HEK293 (cell line): ENCODE data around the gene ANTKMT.

Experiments
- CTCF ChIA-PET: fragments of 350-600 bp; formaldehyde crosslinking; extraction: SDS; loops from one replicate; lab custom pipeline; 2021; ENCODE audit warnings: antibody characterized with exemption; lab: Yijun Ruan, JAX
- POLR2A ChIA-PET: fragments of 300-600 bp; formaldehyde crosslinking; extraction: SDS; loops from one replicate; lab custom pipeline; 2020; ENCODE audit warnings: antibody characterized with exemption, inconsistent platforms; lab: Yijun Ruan, JAX
- H3K27ac ChIP-seq: fragments of 200-500 bp; sonication (Bioruptor generic); 2 replicates; pipeline ENCODE4 v1.5.1; 2014; ENCODE audit warnings: low read depth, low read length, control low read depth, inconsistent platforms; ENCODE audit errors: extremely low read depth
- H3K36me3 ChIP-seq, 2 experiments: fragments of 200-500 bp in 1 of 2; sonication (Bioruptor generic) in 1 of 2; 1 replicate in 1 of 2; 2 replicates in 1 of 2; pipeline ENCODE4 v1.5.1; 2014 to 2017; ENCODE audit warnings: inconsistent platforms in 2 of 2, low read length in 2 of 2; ENCODE audit not compliant: control insufficient read depth in 2 of 2, insufficient read depth in 1 of 2
- H3K4me1 ChIP-seq: fragments of 200-500 bp; sonication (Bioruptor generic); 2 replicates; pipeline ENCODE4 v1.5.1; 2014; ENCODE audit warnings: mild to moderate bottlenecking, low read length, inconsistent platforms; ENCODE audit not compliant: control insufficient read depth, insufficient read depth
- H3K4me3 ChIP-seq: 2 replicates; pipeline ENCODE4 v1.5.1; 2011; ENCODE audit warnings: low read depth, mild to moderate bottlenecking, control low read depth, low read length, moderate library complexity
- H3K9me3 ChIP-seq: fragments of 200-500 bp; sonication (Bioruptor generic); 2 replicates; pipeline ENCODE4 v1.5.1; 2014; ENCODE audit warnings: low read depth, low read length, inconsistent platforms; ENCODE audit not compliant: control insufficient read depth, insufficient read depth
- EGR2 ChIP-seq: fragments of 450-650 bp; formaldehyde crosslinking; IDR thresholded peaks from 2 replicates; pipeline ENCODE4 v1.5.1; 2016; ENCODE audit warnings: low read depth, missing biosample characterization, missing genetic modification characterization
- GLIS1 ChIP-seq: fragments of 450-650 bp; formaldehyde crosslinking; IDR thresholded peaks from 2 replicates; pipeline ENCODE4 v1.5.1; 2016; ENCODE audit warnings: missing biosample characterization, missing genetic modification characterization
- MYNN ChIP-seq: fragments of 450-650 bp; formaldehyde crosslinking; IDR thresholded peaks from 2 replicates; pipeline ENCODE4 v1.5.1; 2016; ENCODE audit warnings: missing biosample characterization, missing genetic modification characterization, borderline replicate concordance
- PATZ1 ChIP-seq: fragments of 450-650 bp; formaldehyde crosslinking; IDR thresholded peaks from 2 replicates; pipeline ENCODE4 v1.5.1; 2016; ENCODE audit warnings: missing biosample characterization, missing genetic modification characterization
- SP2 ChIP-seq: fragments of 450-650 bp; formaldehyde crosslinking; IDR thresholded peaks from 2 replicates; pipeline ENCODE4 v1.5.1; 2016; ENCODE audit warnings: missing biosample characterization, missing genetic modification characterization
- YY1 ChIP-seq: fragments of 450-650 bp; formaldehyde crosslinking; IDR thresholded peaks from 2 replicates; pipeline ENCODE4 v1.5.1; 2018; ENCODE audit warnings: missing biosample characterization, missing genetic modification characterization
- ZNF223 ChIP-seq: fragments of 450-650 bp; formaldehyde crosslinking; IDR thresholded peaks from 2 replicates; pipeline ENCODE4 v1.5.1; 2016; ENCODE audit warnings: missing biosample characterization, missing genetic modification characterization
- ZNF280D ChIP-seq: fragments of 450-650 bp; formaldehyde crosslinking; IDR thresholded peaks from 2 replicates; pipeline ENCODE4 v1.5.1; 2016; ENCODE audit warnings: missing biosample characterization, missing genetic modification characterization
- ZNF324 ChIP-seq: fragments of 450-650 bp; formaldehyde crosslinking; IDR thresholded peaks from 2 replicates; pipeline ENCODE4 v1.5.1; 2016; ENCODE audit warnings: missing biosample characterization, missing genetic modification characterization
- ZNF433 ChIP-seq: fragments of 450-650 bp; formaldehyde crosslinking; IDR thresholded peaks from 2 replicates; pipeline ENCODE4 v1.5.1; 2016; ENCODE audit warnings: missing biosample characterization, missing genetic modification characterization, low read depth
- ZNF449 ChIP-seq: fragments of 450-650 bp; formaldehyde crosslinking; IDR thresholded peaks from 2 replicates; pipeline ENCODE4 v1.5.1; 2017; ENCODE audit warnings: missing biosample characterization, mild to moderate bottlenecking, missing genetic modification characterization, moderate library complexity
- ZNF600 ChIP-seq: fragments of 450-650 bp; formaldehyde crosslinking; IDR thresholded peaks from 2 replicates; pipeline ENCODE4 v1.5.1; 2016; ENCODE audit warnings: missing biosample characterization, missing genetic modification characterization
- ZNF623 ChIP-seq: fragments of 450-650 bp; formaldehyde crosslinking; IDR thresholded peaks from 2 replicates; pipeline ENCODE4 v1.5.1; 2016; ENCODE audit warnings: missing biosample characterization, missing genetic modification characterization
- ZSCAN5A ChIP-seq: fragments of 450-650 bp; formaldehyde crosslinking; IDR thresholded peaks from 2 replicates; pipeline ENCODE4 v1.5.1; 2016; ENCODE audit warnings: missing biosample characterization, missing genetic modification characterization

Gene ANTKMT

GRCh38 chr16:709566-710499 lies 11.1 kb upstream of the ANTKMT start (continued):
- TF ChIP-seq PATZ1 (tag by site-specific recombination), result peak; percentile 49; the same call in 1 of the 2 replicates
- no peak for TF ChIP-seq ZNF324 (tag by site-specific recombination)
- peak; percentile 16; the same call in 1 of the 2 replicates for TF ChIP-seq SP2 (tag by site-specific recombination)
- TF ChIP-seq YY1 (tag by site-specific recombination), result no peak
- peak; percentile 46; the same call in 1 of the 2 replicates for TF ChIP-seq GLIS1 (tag by site-specific recombination)
- no peak for TF ChIP-seq ZSCAN5A
- TF ChIP-seq EGR2 (tag by site-specific recombination), result peak; percentile 16; the same call in 1 of the 2 replicates
- peak; percentile 58; the same call in 1 of the 2 replicates for TF ChIP-seq ZNF223 (tag by site-specific recombination)
- TF ChIP-seq ZNF433 (tag by site-specific recombination), result no peak
- TF ChIP-seq MYNN (tag by site-specific recombination), result peak; percentile 99
- no peak for TF ChIP-seq ZNF449 (tag by site-specific recombination)
- TF ChIP-seq ZNF600, result peak; percentile 74

- no peak overlapping the region for H3K4me3 ChIP-seq
- H3K9me3 ChIP-seq, result no peaks in the 10 kb centered on the region
- H3K27ac ChIP-seq, result no peak overlapping the region
- ChIA-PET CTCF (interaction anchor here (1.1 to 5.7 kb wide), 6 partner anchors 8 to 393 kb away, joined by 3 to 119 read pairs (median 7); partner anchors contain the start of genes ANTKMT, CHTF18 and RPUSD1), POLR2A (interaction anchor here (0.5 to 2.3 kb wide), 8 partner anchors 10 to 469 kb away, joined by 4 to 12 read pairs (median 6); partner anchors contain the start of genes ANTKMT, CHTF18, RPUSD1 and WDR24)
- peaks cover 11% of the 10 kb centered on the region for H3K4me1 ChIP-seq
- TF ChIP-seq ZNF280D (no peak), ZNF623 (peak; percentile 86)
- H3K36me3 ChIP-seq, result no peaks in the 10 kb centered on the region
Observed at GRCh38 chr16:710500-711075, 10.4 kb upstream of the ANTKMT start.
